NCI-H774 (cell line): ENCODE data around the gene UQCRC1.

Experiments
- DNase-seq: peaks from one replicate; lab custom pipeline; 2025; lab: John Stamatoyannopoulos, UW

Gene UQCRC1

DNA sequence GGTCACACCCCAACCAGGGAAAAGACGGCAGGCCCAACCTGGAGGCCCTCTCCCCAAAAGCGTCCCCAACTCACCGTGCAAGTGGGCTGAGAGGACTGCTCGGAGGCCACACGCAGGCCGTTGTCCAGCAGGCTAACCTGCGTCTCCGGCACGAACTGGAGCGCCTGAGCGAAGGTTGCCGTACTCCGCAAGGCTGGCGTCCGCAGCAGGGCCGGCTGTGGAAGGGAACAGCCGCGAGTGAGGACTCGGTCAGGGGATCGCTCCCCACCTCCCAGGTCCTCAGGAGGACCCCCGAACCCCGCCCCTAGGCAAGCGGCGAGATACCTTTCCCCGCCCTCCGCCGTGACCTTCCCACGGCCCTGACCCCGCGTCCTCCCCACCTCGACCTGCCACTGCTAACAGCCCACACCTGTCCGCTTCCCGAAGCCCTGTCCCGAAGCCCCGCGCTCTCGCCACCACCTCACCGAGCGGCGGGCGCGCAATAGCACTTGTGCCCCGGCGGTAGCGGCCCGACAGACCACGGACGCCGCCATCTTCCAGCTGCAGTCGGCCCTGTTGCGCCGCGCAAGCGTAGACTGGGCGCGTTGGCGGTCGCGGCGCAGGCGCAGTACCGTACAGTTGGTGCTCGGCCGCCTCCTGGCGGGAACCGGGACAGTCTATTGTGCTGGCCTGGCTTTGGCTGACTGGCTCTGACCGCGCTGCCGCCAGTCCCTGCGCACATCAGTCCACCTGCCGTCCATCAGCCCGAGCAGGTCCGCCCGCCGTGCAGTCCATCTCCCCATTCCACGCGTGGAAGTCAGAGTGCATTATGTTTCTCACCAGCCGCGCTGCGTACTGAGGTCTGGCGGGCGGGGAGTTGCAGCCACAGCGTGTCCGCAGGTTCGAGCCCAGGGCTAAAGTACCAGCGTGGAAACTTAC lies at the start of gene UQCRC1:
Gene UQCRC1 (minus strand): TSS at position 559 of the 918 bp plus-strand sequence. CDS start 26 bp downstream, at position 533.
- peak; percentile 70 for DNase-seq

GRCh38 chr3:48656841-48657281 lies 47.4 kb upstream of the UQCRC1 start:
- no peak for DNase-seq

GRCh38 chr3:48656061-48656840 lies 46.8 kb upstream of the UQCRC1 start:
- no peak for DNase-seq

DNA sequence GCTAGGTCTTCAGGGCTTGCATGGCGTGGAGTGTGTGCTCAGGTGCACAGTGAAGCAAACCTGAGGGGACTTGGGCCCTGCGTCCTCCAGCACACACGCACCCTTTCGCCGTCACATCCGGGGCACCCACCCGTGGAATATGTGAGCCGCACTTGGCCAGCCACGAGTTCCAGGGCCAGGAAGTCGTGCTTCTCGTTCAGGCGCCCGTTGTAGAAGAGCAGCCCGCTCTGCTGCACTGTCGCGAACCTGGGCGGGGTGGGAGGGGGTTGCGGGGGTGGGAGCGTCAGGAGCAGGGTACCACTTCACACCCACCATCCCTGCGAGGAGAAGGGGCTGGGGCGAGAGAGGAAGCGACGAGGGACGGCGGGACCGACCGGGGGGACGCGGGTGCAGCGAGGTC lies 46.2 kb upstream of the UQCRC1 start:
- no peak for DNase-seq

DNA sequence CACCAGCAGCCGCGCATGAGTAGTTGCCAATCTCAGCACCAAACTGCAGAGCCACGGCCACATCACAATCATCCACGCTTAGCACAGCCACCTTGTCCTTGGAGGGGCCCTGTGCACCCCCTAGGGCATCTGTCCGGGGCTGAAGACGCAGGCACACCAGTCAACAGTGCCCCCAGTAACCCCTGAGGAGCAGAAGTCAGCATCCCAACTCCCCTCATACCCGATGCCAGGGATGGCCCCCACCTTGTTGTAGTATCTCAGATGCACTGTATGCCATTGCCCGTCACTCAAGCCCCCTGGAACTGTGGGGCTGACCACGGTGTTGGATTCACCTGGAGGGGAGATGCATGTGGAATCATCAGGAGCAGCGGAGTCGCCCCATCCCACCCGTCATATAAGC lies 45.6 kb upstream of the UQCRC1 start:
- DNase-seq, result no peak

- no peak for DNase-seq
Observed at GRCh38 chr3:48652923-48653715, 43.7 kb upstream of the UQCRC1 start.

DNA sequence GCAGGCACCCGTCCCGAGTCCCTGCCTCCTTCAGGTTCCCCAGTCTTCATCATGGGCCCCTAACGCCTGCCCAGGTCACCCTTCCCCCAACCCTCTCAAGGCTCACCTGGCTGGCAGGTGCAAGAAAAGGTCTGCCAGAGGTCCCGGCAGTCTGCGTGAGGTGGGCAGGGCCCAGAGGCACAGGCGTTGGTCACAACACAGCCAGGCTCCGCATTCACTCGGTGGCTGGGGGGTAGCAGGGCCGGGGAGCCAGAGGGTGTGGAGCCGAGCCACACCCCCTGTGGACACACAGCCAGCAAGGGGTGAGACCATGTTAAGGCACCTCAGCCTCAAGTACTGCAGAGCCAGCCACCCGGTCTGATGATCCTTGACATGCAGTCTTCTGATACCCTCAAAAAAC lies 42.3 kb upstream of the UQCRC1 start:
- no peak for DNase-seq

- no peak for DNase-seq
Observed at GRCh38 chr3:48650723-48651122, 41.3 kb upstream of the UQCRC1 start.

DNA sequence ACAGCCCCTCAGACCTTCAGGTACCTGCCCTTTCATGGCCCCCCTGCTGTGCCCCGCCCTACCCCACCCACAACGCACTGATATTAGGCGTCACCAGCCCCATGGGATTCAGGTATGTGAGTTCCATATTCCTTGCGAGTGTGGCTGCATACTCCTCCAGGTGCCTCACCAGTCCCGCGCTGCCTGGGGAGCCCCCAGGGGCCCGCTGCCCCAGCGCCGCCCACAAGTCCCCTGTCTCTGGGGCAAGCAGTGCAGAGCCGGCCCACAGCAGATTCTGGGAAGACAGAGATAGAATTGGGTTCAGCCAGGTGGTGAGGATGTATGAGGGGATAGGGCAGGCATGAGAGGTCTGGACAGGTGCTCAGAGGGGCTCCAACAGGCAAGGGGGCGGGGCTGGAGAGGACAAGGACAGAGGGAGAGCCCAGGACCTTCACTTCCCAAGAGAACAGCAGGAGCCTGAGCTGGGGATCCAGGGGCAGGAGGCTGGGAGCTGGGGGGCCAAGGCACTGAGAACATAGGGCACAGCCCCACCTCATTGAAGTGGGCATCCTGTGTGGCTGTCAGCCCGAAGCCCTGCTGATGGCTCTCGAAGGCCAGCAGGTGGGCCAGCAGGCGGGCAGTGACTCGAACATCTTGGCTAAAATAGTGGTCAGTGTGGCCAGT lies 38.9 kb upstream of the UQCRC1 start:
- no peak for DNase-seq

DNA sequence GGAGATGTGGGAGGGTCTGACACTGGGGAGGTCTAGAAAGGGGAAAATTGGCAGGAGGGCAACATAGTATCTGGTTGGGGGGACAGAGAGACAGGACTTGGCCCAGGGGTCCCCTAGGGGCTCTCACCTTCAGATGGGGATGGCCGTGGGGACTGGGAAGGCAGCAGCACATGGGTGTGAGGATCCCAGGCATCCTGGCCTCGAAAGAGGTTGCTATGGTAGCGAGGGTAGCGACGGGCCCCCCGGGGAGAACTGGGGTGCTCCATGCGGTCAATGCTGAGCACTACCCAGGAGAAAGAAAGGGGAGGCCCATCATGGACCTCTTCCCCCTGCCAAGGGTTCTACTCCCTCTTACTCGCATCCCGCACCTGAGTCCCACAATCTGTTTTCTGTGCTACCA lies 38.3 kb upstream of the UQCRC1 start:
- no peak for DNase-seq

- no peak for DNase-seq
Observed at GRCh38 chr3:48644898-48645760, 35.7 kb upstream of the UQCRC1 start.

- no peak for DNase-seq
Observed at GRCh38 chr3:48642605-48643004, 33.2 kb upstream of the UQCRC1 start.

- no peak for DNase-seq
Observed at GRCh38 chr3:48641396-48641795, 31.9 kb upstream of the UQCRC1 start.

DNA sequence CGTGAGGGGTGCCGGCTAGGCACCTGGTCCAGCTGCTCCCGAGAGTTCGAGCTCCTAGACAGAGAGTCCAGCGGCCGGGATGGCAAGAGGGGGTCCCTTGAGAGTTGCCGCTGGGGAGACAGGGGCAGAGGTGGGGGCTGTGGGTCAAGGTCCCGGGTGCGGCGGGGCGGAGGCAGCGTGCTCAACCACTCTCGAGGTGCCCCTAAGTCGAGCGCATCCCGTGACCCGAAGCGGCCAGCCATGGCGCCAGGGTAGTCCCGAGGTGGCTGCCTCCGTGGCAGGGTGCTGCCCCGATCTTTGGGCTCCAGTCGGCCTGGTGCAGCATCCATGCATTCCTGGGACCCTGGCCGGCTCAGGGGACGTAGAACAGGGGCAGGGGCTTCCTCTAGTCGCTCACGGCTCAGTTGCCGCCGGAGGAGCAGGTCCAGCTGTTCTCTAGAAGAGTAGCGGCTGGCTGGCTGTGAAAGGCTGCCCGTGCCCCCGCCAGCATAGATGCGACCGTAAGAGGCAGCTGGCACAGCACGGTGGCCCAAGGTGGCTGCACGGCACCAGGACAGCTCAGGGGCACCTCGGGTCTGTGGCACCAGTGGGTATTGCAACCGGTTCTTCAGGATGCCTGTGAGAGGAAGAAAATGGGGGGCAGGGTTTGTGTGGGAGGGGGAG lies 30.6 kb upstream of the UQCRC1 start:
- DNase-seq, result no peak

DNA sequence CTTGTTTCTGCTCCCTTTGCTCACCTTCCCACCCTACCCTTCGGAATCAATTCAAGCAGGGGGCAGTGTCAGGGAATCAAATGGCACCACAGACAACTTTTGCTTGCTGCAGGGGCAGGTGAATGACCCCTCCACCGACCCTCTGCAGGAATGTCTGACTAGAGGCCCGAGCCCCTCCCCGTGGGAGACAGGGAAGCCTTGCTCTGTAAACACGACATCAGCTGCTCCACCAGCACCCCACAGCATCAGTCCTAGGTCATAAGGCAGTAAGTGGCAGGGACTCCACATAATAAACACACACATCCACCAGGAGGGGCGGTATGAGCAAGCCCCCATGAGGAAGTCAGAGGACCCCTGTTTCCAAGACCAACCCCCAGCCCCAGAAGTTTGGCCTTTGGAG lies 27.9 kb upstream of the UQCRC1 start:
- DNase-seq, result no peak

DNA sequence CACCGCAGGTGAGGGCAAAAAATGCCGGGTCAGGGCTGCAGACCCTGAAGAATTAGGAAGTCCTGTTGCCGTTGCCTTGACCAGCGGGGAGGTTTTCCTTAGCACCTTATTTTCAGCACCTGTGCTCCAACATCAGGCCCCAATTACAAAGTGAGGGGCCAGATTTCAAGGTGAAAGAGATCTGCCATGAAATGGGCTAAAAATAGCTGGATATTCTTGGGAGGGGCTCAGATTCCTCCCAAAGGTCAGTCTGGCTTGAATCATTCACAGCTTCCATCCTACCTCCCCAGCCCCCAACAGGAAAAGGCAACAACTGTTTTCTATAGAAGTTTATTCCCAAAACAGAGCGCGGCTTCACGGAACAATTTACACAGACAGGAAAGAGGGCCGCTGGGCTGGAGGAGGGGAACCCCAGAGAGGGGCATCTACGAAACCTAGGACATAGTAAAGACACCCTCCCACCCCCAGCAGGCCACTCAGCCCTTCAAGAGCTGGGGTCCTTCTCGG lies 26.8 kb upstream of the UQCRC1 start:
- DNase-seq, result no peak

DNA sequence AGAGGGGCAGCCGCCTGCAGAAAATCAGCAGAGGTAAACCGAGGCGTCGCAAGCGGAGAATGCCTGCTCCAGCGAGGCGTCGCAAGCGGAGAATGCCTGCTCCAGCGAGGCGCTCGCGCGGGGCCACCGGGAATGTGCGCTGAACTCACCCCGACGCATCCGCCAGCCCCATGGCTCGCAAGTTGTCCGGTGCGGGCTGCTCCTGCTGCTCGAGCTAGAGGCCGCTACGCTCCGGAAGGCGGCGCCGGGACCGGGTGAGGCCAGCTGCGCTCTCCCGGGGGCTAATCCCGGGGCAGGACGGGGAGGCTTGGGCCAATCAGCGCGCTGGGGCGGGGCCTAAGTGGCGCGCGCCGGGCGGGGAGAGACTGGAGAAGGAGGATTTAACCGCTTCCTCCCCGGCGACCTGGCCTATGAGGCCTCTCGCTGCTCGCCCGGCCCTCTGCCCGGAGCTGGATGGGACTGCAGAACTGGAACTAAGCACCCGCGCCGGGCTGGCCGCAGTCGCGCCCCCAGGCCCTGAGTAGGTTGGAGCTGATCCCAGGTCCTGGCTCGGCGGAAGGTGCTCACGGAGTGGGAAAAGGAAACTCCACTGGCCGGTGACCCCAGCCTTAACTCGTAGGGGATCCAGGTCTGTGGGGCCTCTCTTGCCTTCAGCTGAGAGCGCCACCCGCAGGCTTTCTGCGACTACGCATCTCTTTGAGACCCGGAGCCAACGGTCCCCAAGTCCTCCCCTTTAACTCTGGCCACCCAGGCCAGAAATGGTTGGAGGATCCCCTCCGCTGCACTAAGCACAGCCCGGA lies 26.0 kb upstream of the UQCRC1 start, which contains the start of gene SLC26A6:
Gene SLC26A6 (minus strand): TSS at position 240 of the 800 bp plus-strand sequence. CDS start 68 bp downstream, at position 172.
- peak; percentile 78 for DNase-seq

DNA sequence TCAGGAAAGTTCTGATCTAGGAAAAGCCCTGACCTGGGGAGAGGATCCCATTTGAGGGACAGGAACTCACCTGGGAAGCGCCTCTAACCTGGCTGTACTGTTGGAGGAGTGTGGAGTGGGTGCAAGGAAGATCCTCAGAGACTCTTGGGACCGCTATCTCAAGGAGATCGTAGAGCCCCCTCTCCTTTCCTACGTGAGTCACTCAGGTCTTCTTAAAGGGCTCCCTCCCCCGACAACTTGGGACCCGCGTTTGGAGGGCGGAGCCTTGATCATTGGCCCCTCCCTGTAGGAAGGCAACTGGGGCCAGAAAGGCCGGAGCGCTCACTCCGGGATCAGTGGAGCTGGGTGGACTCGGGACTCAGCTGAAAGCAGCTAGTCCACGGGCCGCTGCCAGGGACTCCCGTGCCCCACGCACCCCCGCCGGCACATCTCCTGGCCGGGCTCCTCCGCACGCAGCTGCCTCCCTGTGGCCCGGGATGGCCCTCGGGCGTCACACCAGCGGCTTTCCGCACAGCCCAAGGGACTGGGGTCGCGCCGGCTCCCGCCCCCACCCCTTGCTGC lies 25.3 kb upstream of the UQCRC1 start:
- DNase-seq, result no peak

DNA sequence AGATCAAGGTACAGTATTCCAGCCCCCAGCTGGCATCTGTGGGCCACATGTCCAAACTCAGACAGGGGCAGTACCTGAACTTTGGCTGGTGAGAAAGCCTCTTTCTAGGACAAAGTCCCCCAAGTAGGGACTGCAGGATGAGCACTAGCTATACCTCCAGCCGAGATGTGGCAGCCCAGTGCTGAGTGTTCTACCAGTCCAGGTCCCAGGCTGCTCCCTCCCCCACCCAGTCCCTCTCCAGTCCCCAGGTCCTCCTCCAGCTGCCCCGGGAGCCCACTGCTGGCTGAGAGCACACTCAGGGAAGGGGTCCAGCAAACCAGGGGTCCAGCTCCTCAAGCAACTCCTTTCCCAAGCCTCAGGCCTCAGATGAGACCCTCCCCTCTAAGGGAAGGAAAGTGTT lies 24.3 kb upstream of the UQCRC1 start:
- DNase-seq, result no peak
